HUES6 (cell line): ENCODE results near the gene PARD3B.
A peak's percentile ranks its signal among the peaks of the same experiment; 100 is the strongest.

ENCODE experiments used
- H3K27ac ChIP-seq: 2 replicates; pipeline ENCODE4 v1.7.0; 2013; ENCODE audit warnings: low read depth, mild to moderate bottlenecking, low read length, inconsistent platforms
- H3K27me3 ChIP-seq: 2 replicates; pipeline ENCODE4 v1.6.1; 2013; ENCODE audit warnings: low read length; ENCODE audit not compliant: control insufficient read depth, insufficient read depth
- H3K36me3 ChIP-seq: 2 replicates; pipeline ENCODE4 v1.6.1; 2013; ENCODE audit warnings: low read length; ENCODE audit not compliant: control insufficient read depth, insufficient read depth
- H3K4me1 ChIP-seq: 2 replicates; pipeline ENCODE4 v1.6.1; 2013; ENCODE audit warnings: low read length; ENCODE audit not compliant: control insufficient read depth, insufficient read depth
- H3K4me3 ChIP-seq: 2 replicates; pipeline ENCODE4 v1.5.1; 2013; ENCODE audit warnings: low read depth, low read length
- H3K9ac ChIP-seq: one replicate; pipeline ENCODE4 v1.6.1; 2013; ENCODE audit warnings: mild to moderate bottlenecking, low read length
- H3K9me3 ChIP-seq: 2 replicates; pipeline ENCODE4 v1.6.1; 2013; ENCODE audit warnings: low read depth, low read length; ENCODE audit not compliant: control insufficient read depth, insufficient read depth

Gene PARD3B

GRCh38 chr2:204870053-204870452 is 324.8 kb downstream of the PARD3B start:
- Histone ChIP-seq H3K27ac (no peak overlapping the region), H3K9ac (no peak overlapping the region), H3K4me3 (no peak overlapping the region), H3K27me3 (no peaks in the 10 kb centered on the region), H3K36me3 (no peaks in the 10 kb centered on the region), H3K9me3 (no peaks in the 10 kb centered on the region), H3K4me1 (no peaks in the 10 kb centered on the region)

- Histone ChIP-seq H3K4me3 (no peak overlapping the region), H3K27ac (no peak overlapping the region), H3K4me1 (no peaks in the 10 kb centered on the region), H3K9me3 (no peaks in the 10 kb centered on the region), H3K36me3 (no peaks in the 10 kb centered on the region), H3K9ac (no peak overlapping the region), H3K27me3 (no peaks in the 10 kb centered on the region)
Observed at GRCh38 chr2:204871231-204871953, 326.1 kb downstream of the PARD3B start.

DNA sequence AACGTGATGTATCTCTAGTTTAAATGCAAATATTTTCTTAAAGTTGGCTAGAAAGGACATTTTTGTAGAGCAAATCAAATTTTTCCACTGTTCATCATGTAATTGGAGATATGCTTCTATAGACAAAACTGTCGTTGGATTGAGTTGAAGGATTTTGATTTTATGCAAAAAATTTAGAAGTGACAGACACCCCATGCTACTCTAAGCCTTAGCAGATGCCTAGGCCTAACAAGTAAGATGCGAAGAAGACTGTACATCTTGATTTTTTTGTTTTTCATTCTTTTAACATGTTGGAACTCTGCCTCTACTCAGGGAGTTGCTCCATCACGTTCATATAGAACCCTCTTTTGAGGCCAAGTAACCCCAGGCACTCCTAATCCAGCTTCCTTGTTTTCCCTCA is 331.0 kb downstream of the PARD3B start:
- Histone ChIP-seq H3K36me3 (no peaks in the 10 kb centered on the region), H3K9ac (no peak overlapping the region), H3K9me3 (no peaks in the 10 kb centered on the region), H3K27me3 (no peaks in the 10 kb centered on the region), H3K27ac (no peak overlapping the region), H3K4me1 (0 out of 2 replicates have a peak, but pooled peaks cover 2% of the 10 kb centered on the region), H3K4me3 (no peak overlapping the region)

DNA sequence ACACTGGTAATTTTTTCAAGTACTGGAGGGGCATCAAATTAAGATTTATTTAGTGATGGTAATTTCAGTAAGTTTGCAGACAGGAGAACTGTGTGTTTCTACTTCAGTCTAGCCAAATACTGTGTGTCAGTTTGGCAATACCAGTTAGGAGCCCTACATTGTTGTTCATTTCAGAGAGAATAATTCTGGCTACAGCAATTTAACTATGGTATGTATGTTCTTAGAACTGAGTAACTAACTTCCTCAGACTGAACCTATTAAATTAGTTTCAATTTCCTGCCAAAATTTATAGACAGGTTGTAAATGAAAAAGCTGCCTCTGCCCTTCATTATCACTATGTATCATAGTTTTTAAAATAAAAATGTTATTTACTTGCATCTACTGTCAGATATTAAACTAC is 332.4 kb downstream of the PARD3B start:
- H3K27me3 ChIP-seq: no peaks in the 10 kb centered on the region
- H3K9ac ChIP-seq: no peak overlapping the region
- H3K4me3 ChIP-seq: no peak overlapping the region
- no peaks in the 10 kb centered on the region for H3K36me3 ChIP-seq
- H3K27ac ChIP-seq: no peak overlapping the region
- H3K4me1 ChIP-seq: peaks cover 13% of the 10 kb centered on the region
- no peaks in the 10 kb centered on the region for H3K9me3 ChIP-seq

- no peak overlapping the region for H3K9ac ChIP-seq
- H3K4me1 ChIP-seq: peaks cover 14% of the 10 kb centered on the region
- H3K36me3 ChIP-seq: no peaks in the 10 kb centered on the region
- no peaks in the 10 kb centered on the region for H3K9me3 ChIP-seq
- no peak overlapping the region for H3K27ac ChIP-seq
- H3K27me3 ChIP-seq: no peaks in the 10 kb centered on the region
- no peak overlapping the region for H3K4me3 ChIP-seq
Observed at GRCh38 chr2:204880928-204881327, 335.7 kb downstream of the PARD3B start.

GRCh38 chr2:204881655-204882054 is 336.4 kb downstream of the PARD3B start:
- Histone ChIP-seq H3K4me1 (peaks cover 16% of the 10 kb centered on the region), H3K27ac (no peak overlapping the region), H3K27me3 (no peaks in the 10 kb centered on the region), H3K9ac (peak overlapping the region; percentile 7), H3K9me3 (no peaks in the 10 kb centered on the region), H3K4me3 (no peak overlapping the region), H3K36me3 (no peaks in the 10 kb centered on the region)

GRCh38 chr2:204885747-204886146 is 340.5 kb downstream of the PARD3B start:
- H3K4me1 ChIP-seq: peaks cover 27% of the 10 kb centered on the region
- H3K4me3 ChIP-seq: no peak overlapping the region
- no peaks in the 10 kb centered on the region for H3K36me3 ChIP-seq
- H3K27ac ChIP-seq: no peak overlapping the region
- no peaks in the 10 kb centered on the region for H3K27me3 ChIP-seq
- H3K9me3 ChIP-seq: no peaks in the 10 kb centered on the region
- no peak overlapping the region for H3K9ac ChIP-seq

DNA sequence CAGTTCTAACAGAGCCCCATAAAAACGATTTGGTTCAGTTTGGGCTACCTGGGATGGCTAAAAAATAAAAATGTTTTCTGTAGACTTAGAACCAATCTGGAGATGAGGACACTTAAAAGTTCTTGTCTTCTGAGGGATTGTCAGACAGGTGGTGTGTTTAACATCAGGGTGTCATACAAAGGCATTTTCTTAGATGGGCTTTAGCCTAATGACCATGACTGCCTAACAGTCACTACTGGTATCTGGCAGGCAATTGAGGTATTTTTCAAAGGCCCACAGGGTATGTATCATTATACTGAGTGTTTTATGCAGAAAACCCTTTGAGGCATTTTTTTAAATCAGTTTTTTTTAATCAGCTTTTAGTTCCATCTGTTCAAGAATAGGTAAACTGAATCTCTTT is 341.4 kb downstream of the PARD3B start:
- Histone ChIP-seq H3K27ac (no peak overlapping the region), H3K9me3 (no peaks in the 10 kb centered on the region), H3K27me3 (no peaks in the 10 kb centered on the region), H3K4me1 (peaks cover 21% of the 10 kb centered on the region), H3K4me3 (no peak overlapping the region), H3K36me3 (no peaks in the 10 kb centered on the region), H3K9ac (no peak overlapping the region)

- Histone ChIP-seq H3K4me3 (no peak overlapping the region), H3K36me3 (no peaks in the 10 kb centered on the region), H3K9ac (no peak overlapping the region), H3K9me3 (no peaks in the 10 kb centered on the region), H3K27me3 (no peaks in the 10 kb centered on the region), H3K4me1 (peaks cover 14% of the 10 kb centered on the region; the same call in 1 of the 2 replicates), H3K27ac (no peak overlapping the region)
Observed at GRCh38 chr2:204888222-204888621, 342.9 kb downstream of the PARD3B start.

GRCh38 chr2:204890680-204891079 is 345.4 kb downstream of the PARD3B start:
- H3K9me3 ChIP-seq: no peaks in the 10 kb centered on the region
- H3K36me3 ChIP-seq: no peaks in the 10 kb centered on the region
- no peak overlapping the region for H3K27ac ChIP-seq
- H3K9ac ChIP-seq: no peak overlapping the region
- H3K4me3 ChIP-seq: no peak overlapping the region
- H3K27me3 ChIP-seq: no peaks in the 10 kb centered on the region
- peaks cover 14% of the 10 kb centered on the region; the same call in 1 of the 2 replicates for H3K4me1 ChIP-seq

GRCh38 chr2:204891739-204892138 is 346.5 kb downstream of the PARD3B start:
- no peaks in the 10 kb centered on the region for H3K27me3 ChIP-seq
- no peak overlapping the region for H3K4me3 ChIP-seq
- H3K36me3 ChIP-seq: no peaks in the 10 kb centered on the region
- H3K9me3 ChIP-seq: no peaks in the 10 kb centered on the region
- no peak overlapping the region for H3K9ac ChIP-seq
- H3K27ac ChIP-seq: no peak overlapping the region
- peaks cover 11% of the 10 kb centered on the region; the same call in 1 of the 2 replicates for H3K4me1 ChIP-seq
